GM18505 (cell line): Measurements from ENCODE around the gene CD2AP.
"Not testable (repeated sequence)": the region's sequence is repeated elsewhere in the genome, so short reads cannot be mapped to it uniquely, and the experiment has no call there.

Source experiments
- ATAC-seq: cut with Tn5 transposase; IDR thresholded peaks from one replicate; pipeline ENCODE4 v1.9.1; 2021; ENCODE audit not compliant: unreplicated experiment
- POLR2A ChIP-seq: IDR thresholded peaks from 4 replicates; pipeline ENCODE4 v1.6.1; 2011; ENCODE audit warnings: borderline replicate concordance; ENCODE audit not compliant: insufficient read depth, insufficient read length; ENCODE audit errors: extremely low read depth

The CD2AP gene

DNA sequence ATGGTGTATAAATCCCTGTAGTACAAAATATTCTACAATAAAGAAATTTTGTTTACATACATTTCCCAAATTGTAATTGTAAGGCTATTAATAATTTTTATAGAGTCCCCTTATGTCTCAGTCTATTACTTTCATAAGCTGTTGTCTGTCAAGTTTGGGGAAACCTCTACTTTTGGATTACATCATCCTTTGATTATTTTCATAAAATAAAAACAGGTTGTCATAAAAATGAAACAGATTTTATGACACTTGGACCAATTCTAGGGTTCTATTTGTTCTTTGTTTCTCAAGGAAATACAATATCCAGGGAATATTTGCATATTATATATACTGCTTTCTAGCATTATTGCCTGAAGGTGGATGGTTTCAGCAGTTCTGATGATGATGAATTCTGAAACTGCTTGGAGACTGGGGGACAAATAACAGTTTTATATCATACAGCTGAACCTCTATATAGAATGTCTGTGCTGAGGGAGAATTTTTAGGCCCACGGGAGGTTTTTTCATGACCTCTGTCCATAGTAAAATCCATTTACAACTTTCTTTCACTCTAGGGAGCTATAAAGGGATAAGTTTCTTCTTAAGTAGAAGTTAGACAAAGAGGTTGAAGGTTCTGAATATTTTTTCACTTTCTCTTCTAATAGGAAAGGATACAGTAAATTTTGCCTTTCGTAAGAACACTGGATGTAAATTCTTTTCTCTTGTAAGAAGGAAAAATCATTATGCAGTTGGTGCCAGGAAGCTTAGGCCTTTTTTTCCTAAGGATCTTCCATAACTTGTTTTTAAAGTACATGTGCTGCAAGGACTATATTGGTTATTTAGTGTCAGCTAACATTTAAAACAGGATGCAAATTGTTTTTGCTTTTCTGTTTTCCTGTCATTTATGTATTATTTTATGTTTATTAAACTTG lies 58.0 kb downstream of the CD2AP start:
- ATAC-seq: no peak
- TF ChIP-seq POLR2A: no peak

- no peak for ATAC-seq
- TF ChIP-seq POLR2A: no peak
Observed at GRCh38 chr6:47536816-47537401, 59.3 kb downstream of the CD2AP start.

DNA sequence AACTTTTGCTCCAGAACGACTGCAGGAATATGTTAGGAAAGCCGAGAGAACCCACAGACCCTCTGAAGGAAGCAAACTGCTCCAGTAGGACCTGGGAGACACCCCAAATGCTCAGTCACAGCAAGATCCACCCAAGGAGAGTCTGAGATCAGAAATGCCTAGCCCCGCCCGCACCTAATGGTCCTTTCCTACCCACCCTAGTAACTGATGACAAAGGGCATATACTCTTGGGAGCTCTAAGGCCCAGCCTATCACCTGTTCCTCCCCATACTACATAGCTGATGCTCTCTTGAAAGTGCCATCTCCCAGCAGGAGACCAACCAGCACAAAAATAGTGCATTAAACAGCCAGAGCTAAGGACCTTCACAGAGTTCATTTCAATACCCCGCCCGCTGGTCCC lies 67.6 kb downstream of the CD2AP start:
- ATAC-seq: no peak
- no peak for TF ChIP-seq POLR2A

DNA sequence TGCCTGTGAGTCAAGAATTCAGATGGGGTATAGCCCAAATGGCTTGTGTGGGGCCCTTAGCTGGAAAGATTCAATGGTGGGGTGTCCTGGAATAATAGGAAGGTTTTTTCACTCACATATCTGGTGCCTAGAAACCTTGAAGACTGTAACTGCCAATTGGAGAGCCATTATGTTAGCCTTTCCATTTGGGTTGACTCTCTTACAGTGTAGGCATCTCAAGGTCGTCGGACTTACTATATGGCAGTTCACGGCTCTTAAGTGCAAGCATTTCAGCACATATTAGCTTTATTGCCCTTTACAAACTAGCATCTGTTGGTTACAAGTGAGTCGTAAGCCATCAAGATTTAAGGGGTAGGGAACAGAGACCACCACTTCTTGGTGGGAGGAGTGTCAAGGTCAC lies 74.1 kb downstream of the CD2AP start:
- TF ChIP-seq POLR2A: no peak
- ATAC-seq: no peak

DNA sequence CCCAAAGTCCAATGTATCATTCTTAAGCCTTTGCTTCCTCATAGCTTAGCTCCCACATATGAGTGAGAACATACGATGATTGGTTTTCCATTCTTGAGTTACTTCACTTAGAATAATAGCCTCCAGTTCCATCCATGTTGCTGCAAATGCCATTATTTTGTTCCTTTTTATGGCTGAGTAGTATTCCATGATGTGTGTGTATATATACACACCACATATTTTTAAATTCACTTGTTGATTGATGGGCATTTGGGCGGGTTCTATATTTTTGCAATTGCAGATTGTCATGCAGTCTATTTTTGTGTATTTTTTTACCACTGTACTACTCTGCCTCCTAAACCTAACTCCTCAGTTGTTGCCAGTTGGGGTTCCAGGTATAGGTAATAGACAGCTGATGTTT lies 74.7 kb downstream of the CD2AP start:
- TF ChIP-seq POLR2A: no peak
- no peak for ATAC-seq

GRCh38 chr6:47553243-47553642 lies 75.7 kb downstream of the CD2AP start:
- ATAC-seq: not testable (repeated sequence)

DNA sequence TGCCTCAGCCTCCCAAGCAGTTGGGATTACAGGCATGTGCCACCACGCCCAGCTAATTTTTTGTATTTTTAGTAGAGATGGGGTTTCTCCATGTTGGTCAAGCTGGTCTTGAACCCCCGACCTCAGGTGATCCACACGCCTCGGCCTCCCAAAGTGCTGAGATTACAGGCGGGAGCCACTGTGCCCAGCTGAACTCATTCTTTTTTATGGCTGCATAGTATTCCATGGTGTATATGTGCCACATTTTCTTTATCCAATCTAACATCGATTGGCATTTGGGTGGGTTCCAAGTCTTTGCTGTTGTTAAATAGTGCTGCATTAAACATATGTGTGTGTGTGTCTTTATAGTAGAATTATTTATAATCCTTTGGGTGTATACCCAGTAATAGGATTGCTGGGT lies 78.9 kb downstream of the CD2AP start:
- ATAC-seq: not testable (repeated sequence)

DNA sequence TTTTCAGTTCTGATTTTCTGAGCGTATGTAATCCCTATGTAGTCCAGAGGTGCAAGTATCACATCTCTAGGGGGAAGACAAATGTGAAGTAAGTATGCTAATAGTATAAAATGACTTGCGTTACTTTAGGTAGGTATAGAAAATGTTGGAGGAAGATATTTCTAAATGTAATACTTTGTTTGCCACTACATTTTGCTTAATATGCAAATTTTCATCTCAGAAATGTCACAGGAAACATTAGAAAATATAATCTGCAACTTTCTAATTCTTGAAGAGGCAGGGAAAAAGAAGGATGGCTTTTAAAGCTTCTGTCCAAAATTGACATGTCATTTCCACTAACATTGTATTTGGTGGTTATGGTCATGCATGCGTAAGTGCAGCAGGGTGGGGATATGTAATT lies 85.6 kb downstream of the CD2AP start:
- no peak for ATAC-seq
- TF ChIP-seq POLR2A: no peak

DNA sequence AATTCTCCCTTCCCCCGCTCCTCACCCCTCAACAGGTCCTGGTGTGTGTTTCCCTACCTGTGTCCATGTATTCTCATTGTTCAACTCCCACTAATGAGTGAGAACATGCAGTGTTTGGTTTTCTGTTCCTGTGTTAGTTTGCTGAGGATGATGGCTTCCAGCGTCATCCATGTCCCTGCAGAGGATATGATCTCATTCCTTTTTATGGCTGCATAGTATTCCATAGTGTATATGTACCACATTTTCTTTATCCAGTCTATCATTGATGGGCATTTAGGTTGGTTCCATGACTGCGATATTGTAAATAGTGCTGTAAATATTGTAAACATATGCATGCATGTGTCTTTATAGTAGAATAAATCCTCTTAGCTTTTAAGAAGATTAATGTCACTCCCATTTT lies 89.0 kb downstream of the CD2AP start:
- ATAC-seq: not testable (repeated sequence)

DNA sequence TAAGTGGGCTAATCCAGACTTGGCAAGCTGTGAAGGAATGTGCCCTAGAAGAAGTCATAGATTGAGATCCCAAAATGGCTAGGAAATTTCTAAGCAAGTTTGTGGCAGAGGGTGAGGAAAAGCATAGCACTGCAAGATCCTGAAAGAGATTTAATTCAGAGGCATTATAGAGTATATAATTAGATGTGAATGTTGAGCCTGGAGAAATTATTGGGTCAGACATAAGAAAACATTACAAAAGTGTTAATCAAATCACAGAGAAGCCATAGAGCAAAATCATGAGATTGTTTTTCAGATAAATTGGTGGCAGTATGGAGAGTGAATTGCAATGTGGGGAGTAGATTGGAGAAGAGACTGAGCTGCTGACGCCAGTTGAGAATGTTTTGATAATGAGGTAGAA lies 90.0 kb downstream of the CD2AP start:
- no peak for ATAC-seq
- no peak for TF ChIP-seq POLR2A

GRCh38 chr6:47571488-47571887 lies 93.9 kb downstream of the CD2AP start:
- no peak for TF ChIP-seq POLR2A
- ATAC-seq: no peak

- ATAC-seq: no peak
- no peak for TF ChIP-seq POLR2A
Observed at GRCh38 chr6:47573109-47573508, 95.5 kb downstream of the CD2AP start.

DNA sequence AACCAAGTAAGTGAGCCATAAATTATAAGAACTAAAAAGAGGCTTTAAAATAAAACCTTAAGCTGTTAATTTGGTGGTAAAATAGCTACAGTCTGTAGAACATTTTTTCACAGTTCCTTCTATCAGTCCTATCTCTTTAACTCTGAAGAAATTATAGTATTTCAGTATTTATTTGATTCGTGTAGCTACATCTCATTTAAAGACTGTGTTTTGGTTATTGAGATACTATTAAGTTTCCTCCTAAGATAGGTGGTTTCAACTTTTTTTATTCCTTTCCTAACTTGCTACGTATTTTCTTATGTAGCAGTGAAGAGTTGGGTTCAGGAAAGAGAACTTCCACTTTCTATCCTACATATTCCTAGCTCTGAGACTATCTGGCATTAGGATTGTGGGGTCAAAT lies 97.2 kb downstream of the CD2AP start:
- TF ChIP-seq POLR2A: no peak

GRCh38 chr6:47579040-47579439 lies 101.5 kb downstream of the CD2AP start:
- no peak for ATAC-seq
- no peak for TF ChIP-seq POLR2A

More for the DNA sequence above, 97.2 kb downstream of the CD2AP start:
- no peak for ATAC-seq
